Spleen (tissue), 11 donors: ENCODE measurements around the gene DELE1. TPM values are rescaled to one million over a fixed set of nuclear protein-coding genes. Genes with fewer than 3 reads are reported as not detected.

Experiments
- DNase-seq: peaks from one replicate; pipeline ENCODE4 v3.0.0-alpha.2; 2020
- H3K27ac ChIP-seq, 8 donors: fragments of 200-600 bp; sonication (generic) in 7 of 8; 1 replicate in 4 of 8; 2 replicates in 4 of 8; pipeline versions ENCODE4 v1.5.0 to v1.8.0; 2016 to 2021; ENCODE audit warnings: inconsistent platforms in 4 of 8, mild to moderate bottlenecking in 4 of 8, moderate library complexity in 1 of 8
- H3K27me3 ChIP-seq, 7 donors: fragments of 200-600 bp; sonication (generic) in 6 of 7; replicated peaks in 1 of 7; 1 replicate in 4 of 7; 2 replicates in 3 of 7; pipeline versions ENCODE4 v1.5.0 to v1.8.0; 2016 to 2021; ENCODE audit warnings: inconsistent platforms in 3 of 7, mild to moderate bottlenecking in 1 of 7
- H3K36me3 ChIP-seq, 6 donors: fragments of 200-600 bp; sonication (generic) in 5 of 6; 1 replicate in 4 of 6; 2 replicates in 2 of 6; pipeline versions ENCODE4 v1.5.0 to v1.8.0; 2016 to 2021; ENCODE audit warnings: inconsistent platforms in 2 of 6
- H3K4me1 ChIP-seq, 6 donors: fragments of 200-600 bp; sonication (generic) in 5 of 6; 1 replicate in 3 of 6; 2 replicates in 3 of 6; pipeline versions ENCODE4 v1.5.0 to v1.8.0; 2016 to 2021; ENCODE audit warnings: inconsistent platforms in 3 of 6
- H3K4me3 ChIP-seq, 8 donors: fragments of 200-600 bp; sonication (generic) in 7 of 8; 1 replicate in 4 of 8; 2 replicates in 4 of 8; pipeline versions ENCODE4 v1.5.0 to v1.8.0; 2016 to 2021; ENCODE audit warnings: inconsistent platforms in 4 of 8, mild to moderate bottlenecking in 4 of 8, moderate library complexity in 2 of 8
- H3K9me3 ChIP-seq, 8 donors: fragments of 200-600 bp; sonication (generic) in 7 of 8; 1 replicate in 4 of 8; 2 replicates in 4 of 8; pipeline versions ENCODE4 v1.5.0 to v1.8.0; 2016 to 2021; ENCODE audit warnings: inconsistent platforms in 4 of 8
- POLR2A ChIP-seq, 3 donors: fragments of 450-650 bp; IDR thresholded peaks; one replicate each; pipeline ENCODE4 v1.5.1; 2017; ENCODE audit warnings: antibody characterized with exemption in 3 of 3, mild to moderate bottlenecking in 1 of 3
- POLR2AphosphoS5 ChIP-seq, 3 donors: sonication (generic); formaldehyde crosslinking; IDR thresholded peaks; one replicate each; pipeline ENCODE4 v1.5.1; 2017; ENCODE audit warnings: antibody characterized with exemption in 3 of 3
- WGBS, 5 donors: extraction: QIAGEN DNeasy Blood & Tissue Kit in 3 of 5; methylation state at CpG; one replicate each; pipeline versions ENCODE4 v1.1.5 to v1.1.7; 2013 to 2018; 5-methylcytosine and 5-hydroxymethylcytosine counted together
- intact Hi-C: fragments of 100-400 bp; cut with DNase I; formaldehyde crosslinking; loops from one replicate; pipeline ENCODE4 v1.15.0; 2023; ENCODE audit warnings: low total_unique reads
- polyA plus RNA-seq, 3 donors: library from polyadenylated mRNA; stranded (reverse); fragments of 200-250 nt; gene quantifications; one replicate each; pipeline ENCODE4 v1.2.1, GENCODE V29; 2013
- total RNA-seq, 7 donors: library from RNA; depleted of rRNA in 3 of 7; stranded (reverse); fragments of >200 nt in 3 of 7; fragmentation: NEBNext Ultra II Directional in 4 of 7; extraction: Animal tissue kit (Norgen Biotek cat#: 25700) in 4 of 7; gene quantifications; one replicate each; pipeline versions ENCODE4 v1.1.0 to v1.2.1, GENCODE V29; 2016 to 2021
- TF ChIP-seq, protein P1 (sequence below), 11 experiments: fragments of 200-600 bp in 7 of 11; fragments of 450-650 bp in 4 of 11; sonication (generic) in 4 of 11; IDR thresholded peaks in 8 of 11; conservative IDR thresholded peaks in 3 of 11; 1 replicate in 7 of 11; 2 replicates in 4 of 11; pipeline versions ENCODE4 v1.4.0 to v1.8.0; 2016 to 2021; ENCODE audit warnings: antibody characterized with exemption in 11 of 11, inconsistent platforms in 4 of 11, mild to moderate bottlenecking in 1 of 11
- donor health status: healthy with polysubstance abuse.
- donor health status: DM: no; HTN: no; CAD: no; lungs with moderate emphysema.
- donor health status: DM: no; HTN: no; CAD: no.
- donor health status: Bipolar disorder and iron deficiency.
- donor health status: healthy.
- donor health status: DM: no; HTN: no; CAD: no.
- donor health status: DM: yes; HTN: yes; CAD: no.

DELE1 gene
- total and polyA plus RNA-seq, 10 donors: 36.1 to 194 (median 130) TPM

- H3K36me3 ChIP-seq: no peaks in the 10 kb centered on the region
- 28 to 42% (median 40%) methylated on average over 4 of the region's 4 CpGs for WGBS, 5 donors
- peaks cover 13 to 100% (median 59%) of the 10 kb centered on the region in 7 donors for H3K27me3 ChIP-seq
- DNase-seq: no peak
- H3K4me3 ChIP-seq: no peak overlapping the region
- no peaks in the 10 kb centered on the region for H3K9me3 ChIP-seq
- no peak for TF ChIP-seq POLR2AphosphoS5 (IDR thresholded peaks at IDR 0.05)
- TF ChIP-seq, protein P1, sequence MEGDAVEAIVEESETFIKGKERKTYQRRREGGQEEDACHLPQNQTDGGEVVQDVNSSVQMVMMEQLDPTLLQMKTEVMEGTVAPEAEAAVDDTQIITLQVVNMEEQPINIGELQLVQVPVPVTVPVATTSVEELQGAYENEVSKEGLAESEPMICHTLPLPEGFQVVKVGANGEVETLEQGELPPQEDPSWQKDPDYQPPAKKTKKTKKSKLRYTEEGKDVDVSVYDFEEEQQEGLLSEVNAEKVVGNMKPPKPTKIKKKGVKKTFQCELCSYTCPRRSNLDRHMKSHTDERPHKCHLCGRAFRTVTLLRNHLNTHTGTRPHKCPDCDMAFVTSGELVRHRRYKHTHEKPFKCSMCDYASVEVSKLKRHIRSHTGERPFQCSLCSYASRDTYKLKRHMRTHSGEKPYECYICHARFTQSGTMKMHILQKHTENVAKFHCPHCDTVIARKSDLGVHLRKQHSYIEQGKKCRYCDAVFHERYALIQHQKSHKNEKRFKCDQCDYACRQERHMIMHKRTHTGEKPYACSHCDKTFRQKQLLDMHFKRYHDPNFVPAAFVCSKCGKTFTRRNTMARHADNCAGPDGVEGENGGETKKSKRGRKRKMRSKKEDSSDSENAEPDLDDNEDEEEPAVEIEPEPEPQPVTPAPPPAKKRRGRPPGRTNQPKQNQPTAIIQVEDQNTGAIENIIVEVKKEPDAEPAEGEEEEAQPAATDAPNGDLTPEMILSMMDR (IDR thresholded peaks at IDR 0.05 in 8 of 11, conservative IDR thresholded peaks at IDR 0.05 in 3 of 11): no peak
- TF ChIP-seq POLR2A (IDR thresholded peaks at IDR 0.05): no peak
- H3K27ac ChIP-seq: no peak overlapping the region
- intact Hi-C loops: loop anchor here (10.0 kb wide), 1 partner anchor 73 kb away; the partner anchor contains the start of gene PCDH12
- peaks cover 22 to 43% (median 30%) of the 10 kb centered on the region in 6 donors for H3K4me1 ChIP-seq
Measured at GRCh38 chr5:141881886-141882285, 41.8 kb upstream of the DELE1 start.

- Histone ChIP-seq H3K36me3 (no peaks in the 10 kb centered on the region), H3K27ac (no peak overlapping the region), H3K4me3 (no peak overlapping the region), H3K27me3 (peaks cover 11 to 96% (median 51%) of the 10 kb centered on the region in 7 donors), H3K9me3 (no peaks in the 10 kb centered on the region), H3K4me1 (peaks cover 14 to 35% (median 22%) of the 10 kb centered on the region in 6 donors)
- DNase-seq: no peak
- intact Hi-C loops: loop anchor here (10.0 kb wide), 1 partner anchor 72 kb away; the partner anchor contains the start of gene PCDH12
- WGBS, 5 donors: 14 to 17% (median 16%) methylated on average over 13 of the region's 13 CpGs
- TF ChIP-seq, protein P1 (IDR thresholded peaks at IDR 0.05 in 8 of 11, conservative IDR thresholded peaks at IDR 0.05 in 3 of 11): no peak
- TF ChIP-seq POLR2A (IDR thresholded peaks at IDR 0.05): no peak
- no peak for TF ChIP-seq POLR2AphosphoS5 (IDR thresholded peaks at IDR 0.05)
Measured at GRCh38 chr5:141882594-141883183, 41.0 kb upstream of the DELE1 start.

DNA sequence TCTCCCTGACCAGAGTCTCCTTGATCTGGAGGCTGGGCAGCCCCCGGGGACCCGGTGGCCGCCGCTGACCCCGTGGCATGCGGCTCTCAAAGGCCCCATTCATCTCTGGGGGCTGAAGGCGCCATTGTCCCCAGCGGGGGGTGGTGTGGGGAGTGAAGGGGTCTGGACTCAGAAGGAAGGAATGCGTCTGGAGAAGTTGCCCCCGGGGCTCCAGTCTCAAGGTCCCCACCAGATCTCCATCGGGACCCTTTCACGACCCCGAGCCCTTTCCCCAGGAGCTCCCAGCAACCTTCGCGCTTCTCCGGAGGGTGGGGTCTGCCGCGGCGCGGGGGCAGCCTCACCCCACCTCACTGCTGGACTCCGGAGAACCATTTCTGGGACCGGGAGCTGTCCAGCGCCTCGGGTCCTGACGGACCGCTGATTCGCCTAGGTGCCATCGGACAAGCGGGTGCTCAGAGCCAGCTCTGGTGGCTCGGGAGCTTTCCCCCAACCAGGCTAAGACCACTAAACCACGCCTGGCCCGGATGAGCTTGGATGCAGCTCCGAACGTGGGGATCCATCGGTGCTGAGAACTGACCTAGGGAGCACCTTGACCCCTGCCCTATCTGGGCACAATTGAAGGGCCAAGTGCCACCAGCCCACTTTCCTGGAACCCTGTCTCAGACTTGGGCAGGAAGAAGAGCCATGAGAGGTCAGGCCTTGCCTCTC is 40.3 kb upstream of the DELE1 start:
- Histone ChIP-seq H3K27ac (no peak overlapping the region), H3K4me1 (peaks cover 11 to 31% (median 18%) of the 10 kb centered on the region in 6 donors), H3K9me3 (no peaks in the 10 kb centered on the region), H3K4me3 (no peak overlapping the region), H3K27me3 (peaks cover 11 to 92% (median 47%) of the 10 kb centered on the region in 7 donors), H3K36me3 (no peaks in the 10 kb centered on the region)
- DNase-seq: no peak
- TF ChIP-seq POLR2A (IDR thresholded peaks at IDR 0.05): no peak
- no peak for TF ChIP-seq POLR2AphosphoS5 (IDR thresholded peaks at IDR 0.05)
- TF ChIP-seq, protein P1 (IDR thresholded peaks at IDR 0.05 in 8 of 11, conservative IDR thresholded peaks at IDR 0.05 in 3 of 11): no peak
- WGBS, 5 donors: 1 to 6% (median 4%) methylated on average over 15 to 35 of the region's 35 CpGs
- intact Hi-C loops: loop anchor here (10.0 kb wide), 1 partner anchor 71 kb away; the partner anchor contains the start of gene PCDH12

DNA sequence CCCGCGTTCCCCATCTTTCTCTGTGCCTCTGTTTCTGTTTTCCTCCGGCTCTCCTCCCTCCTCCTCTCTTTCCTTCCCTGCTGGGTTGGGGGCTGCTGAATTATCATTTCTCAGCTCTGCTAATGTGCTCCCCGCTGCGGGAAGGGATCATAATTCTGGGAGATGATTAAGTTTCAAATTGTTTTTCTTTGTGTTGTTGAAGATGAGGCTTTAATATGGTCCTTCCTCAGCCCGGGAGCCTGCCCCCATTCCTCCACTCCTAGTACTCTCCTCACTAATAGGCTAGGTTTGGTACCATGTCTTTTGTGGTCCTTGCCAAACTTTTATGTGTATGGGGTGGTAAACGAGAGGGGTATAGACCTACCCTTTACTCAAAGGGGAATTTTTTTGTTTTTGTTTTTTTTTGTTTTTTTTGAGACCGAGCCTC is 39.8 kb upstream of the DELE1 start:
- 29 to 44% (median 36%) methylated on average over 8 of the region's 8 CpGs for WGBS, 5 donors
- intact Hi-C loops: loop anchor here (10.0 kb wide), 1 partner anchor 71 kb away; the partner anchor contains the start of gene PCDH12

More for the DNA sequence above, 39.8 kb upstream of the DELE1 start:
- Histone ChIP-seq H3K9me3 (no peaks in the 10 kb centered on the region), H3K27ac (no peak overlapping the region), H3K4me3 (no peak overlapping the region), H3K36me3 (no peaks in the 10 kb centered on the region), H3K27me3 (peaks cover 11 to 86% (median 47%) of the 10 kb centered on the region in 7 donors), H3K4me1 (peaks cover 6 to 27% (median 13%) of the 10 kb centered on the region in 6 donors)
- no peak for DNase-seq
- TF ChIP-seq POLR2A (IDR thresholded peaks at IDR 0.05) (no peak), POLR2AphosphoS5 (IDR thresholded peaks at IDR 0.05) (no peak)
- TF ChIP-seq, protein P1 (IDR thresholded peaks at IDR 0.05 in 8 of 11, conservative IDR thresholded peaks at IDR 0.05 in 3 of 11): no peak
